ENCODE results near the gene HLA-DRB5.
"Not testable (repeated sequence)": the region's sequence is repeated elsewhere in the genome, so short reads cannot be mapped to it uniquely, and the experiment has no call there.

Gene HLA-DRB5

GRCh38 chr6:32539839-32540238 is 9.8 kb upstream of the HLA-DRB5 start:
- no peak overlapping the region for H3K4me3 ChIP-seq (replicated peaks; ENCODE audit: insufficient read depth, low read length)
- no peak overlapping the region for H3K27ac ChIP-seq (replicated peaks)
- H3K27me3 ChIP-seq (ENCODE audit: insufficient read depth, poor library complexity, severe bottlenecking), result no peaks in the 10 kb centered on the region
- no peak for DNase-seq (ENCODE audit: low read depth in 1 of 2, low spot score in 1 of 2)
- TF ChIP-seq POLR2AphosphoS5 (IDR thresholded peaks at IDR 0.05; ENCODE audit: low read depth) (no peak), REST (IDR thresholded peaks at IDR 0.05; ENCODE audit: insufficient replicate concordance, low read depth) (no peak), SPI1 (IDR thresholded peaks at IDR 0.05; ENCODE audit: borderline replicate concordance, low read depth) (no peak), CTCF (IDR thresholded peaks at IDR 0.05; ENCODE audit: insufficient read depth, low read length) (no peak), GABPA (IDR thresholded peaks at IDR 0.05; ENCODE audit: low read depth) (no peak)

GRCh38 chr6:32530431-32530793 is 325 bp upstream of the HLA-DRB5 start:
- H3K27ac ChIP-seq (replicated peaks); DNase-seq (ENCODE audit: low read depth in 1 of 2, low spot score in 1 of 2); H3K4me3 ChIP-seq (replicated peaks; ENCODE audit: insufficient read depth, low read length); H3K27me3 ChIP-seq (ENCODE audit: insufficient read depth, poor library complexity, severe bottlenecking): not testable (repeated sequence)

- no peak for DNase-seq (ENCODE audit: low read depth in 1 of 2, low spot score in 1 of 2)
- TF ChIP-seq CTCF (IDR thresholded peaks at IDR 0.05; ENCODE audit: insufficient read depth, low read length) (no peak), SPI1 (IDR thresholded peaks at IDR 0.05; ENCODE audit: borderline replicate concordance, low read depth) (no peak), POLR2AphosphoS5 (IDR thresholded peaks at IDR 0.05; ENCODE audit: low read depth) (no peak), GABPA (IDR thresholded peaks at IDR 0.05; ENCODE audit: low read depth) (no peak), REST (IDR thresholded peaks at IDR 0.05; ENCODE audit: insufficient replicate concordance, low read depth) (no peak)
- Histone ChIP-seq H3K4me3 (replicated peaks; ENCODE audit: insufficient read depth, low read length) (no peak overlapping the region), H3K27me3 (ENCODE audit: insufficient read depth, poor library complexity, severe bottlenecking) (no peaks in the 10 kb centered on the region), H3K27ac (replicated peaks) (no peak overlapping the region)
Measured at GRCh38 chr6:32522302-32523047, 7.6 kb downstream of the HLA-DRB5 start.

- no peak overlapping the region for H3K4me3 ChIP-seq (replicated peaks; ENCODE audit: insufficient read depth, low read length)
- H3K27ac ChIP-seq (replicated peaks), result no peak overlapping the region
- no peak for TF ChIP-seq REST (IDR thresholded peaks at IDR 0.05; ENCODE audit: insufficient replicate concordance, low read depth)
- H3K27me3 ChIP-seq (ENCODE audit: insufficient read depth, poor library complexity, severe bottlenecking), result no peaks in the 10 kb centered on the region
- no peak for DNase-seq (ENCODE audit: low read depth in 1 of 2, low spot score in 1 of 2)
Measured at GRCh38 chr6:32519910-32520258, 10.2 kb downstream of the HLA-DRB5 start.
